NB4 (cell line): ENCODE results near the gene SDC3.

ENCODE experiments used
- DNase-seq: peaks from one replicate; pipeline ENCODE4 v3.0.0; 2010; ENCODE audit warnings: low read depth
- H3K4me3 ChIP-seq: one replicate; pipeline ENCODE4 v1.5.1; 2011; ENCODE audit warnings: mild to moderate bottlenecking, low read depth, low read length, moderate library complexity
- CTCF ChIP-seq: IDR thresholded peaks from one replicate; pipeline ENCODE4 v1.5.1; 2012; ENCODE audit warnings: low read depth, low read length
- MAX ChIP-seq: IDR thresholded peaks from 2 replicates; pipeline ENCODE4 v1.6.1; 2011; ENCODE audit warnings: low read depth, low read length
- MYC ChIP-seq: IDR thresholded peaks from 2 replicates; pipeline ENCODE4 v1.6.1; 2011; ENCODE audit warnings: low read depth, low read length
- POLR2A ChIP-seq: IDR thresholded peaks from 2 replicates; pipeline ENCODE4 v1.6.1; 2011; ENCODE audit warnings: mild to moderate bottlenecking; ENCODE audit not compliant: insufficient read length; ENCODE audit errors: extremely low read depth

The SDC3 gene

GRCh38 chr1:30895382-30895943 is 13.1 kb downstream of the SDC3 start:
- no peak for DNase-seq
- no peak for TF ChIP-seq MYC
- TF ChIP-seq CTCF: no peak
- no peak for TF ChIP-seq POLR2A
- TF ChIP-seq MAX: no peak
- H3K4me3 ChIP-seq: no peak overlapping the region

GRCh38 chr1:30894508-30894973 is 14.0 kb downstream of the SDC3 start:
- no peak overlapping the region for H3K4me3 ChIP-seq
- no peak for TF ChIP-seq MYC
- TF ChIP-seq POLR2A: no peak
- TF ChIP-seq CTCF: no peak
- no peak for TF ChIP-seq MAX
- no peak for DNase-seq

GRCh38 chr1:30893776-30894507 is 14.6 kb downstream of the SDC3 start:
- no peak for DNase-seq
- TF ChIP-seq CTCF (no peak), MAX (no peak), POLR2A (no peak), MYC (no peak)
- H3K4me3 ChIP-seq: no peak overlapping the region

- TF ChIP-seq MAX (no peak), MYC (no peak), POLR2A (no peak), CTCF (no peak)
- no peak overlapping the region for H3K4me3 ChIP-seq
- DNase-seq: no peak
These were observed 15.9 kb downstream of the SDC3 start for GRCh38 chr1:30892671-30893073.

GRCh38 chr1:30891227-30891552 is 17.4 kb downstream of the SDC3 start:
- DNase-seq: no peak
- no peak for TF ChIP-seq MAX
- TF ChIP-seq POLR2A: no peak
- TF ChIP-seq MYC: no peak
- TF ChIP-seq CTCF: no peak
- H3K4me3 ChIP-seq: no peak overlapping the region

GRCh38 chr1:30890502-30891226 is 17.9 kb downstream of the SDC3 start:
- TF ChIP-seq MYC (no peak), CTCF (no peak), MAX (no peak)
- H3K4me3 ChIP-seq: no peak overlapping the region
- DNase-seq: no peak
